SU-DHL-6 (cell line): ENCODE measurements around the gene CIAO3.

Experiments
- CTCF ChIP-seq: fragments of 200-600 bp; sonication (generic); IDR thresholded peaks from one replicate; pipeline ENCODE4 v1.5.1; 2017; ENCODE audit warnings: antibody characterized with exemption, mild to moderate bottlenecking, low read length, moderate library complexity; ENCODE audit not compliant: insufficient read depth, poor library complexity, severe bottlenecking
- EZH2phosphoT487 ChIP-seq: fragments of 200-600 bp; sonication (generic), shearing (Covaris generic); conservative IDR thresholded peaks from 2 replicates; pipeline ENCODE4 v1.6.1; 2018; ENCODE audit warnings: mild to moderate bottlenecking, antibody characterized with exemption, low read length, moderate library complexity, mixed read lengths

GRCh38 chr16:714079-714478, 26.7 kb downstream of the CIAO3 start:
- TF ChIP-seq EZH2phosphoT487 (no peak), CTCF (no peak)
